Transverse colon (tissue), 4 donors: ENCODE data around the gene PTPRJ. TPM values are rescaled to one million over a fixed set of nuclear protein-coding genes. Genes with fewer than 3 reads are reported as not detected.

Source experiments
- DNase-seq: peaks from one replicate; pipeline ENCODE4 v3.0.0-alpha.2; 2019
- H3K27ac ChIP-seq, 4 donors: fragments of 200-600 bp; sonication (generic); 2 replicates each; pipeline ENCODE4 v1.5.1; 2016 to 2018; ENCODE audit warnings: inconsistent platforms in 4 of 4
- H3K27me3 ChIP-seq: fragments of 200-600 bp; sonication (generic); 2 replicates; pipeline ENCODE4 v1.5.1; 2017; ENCODE audit warnings: inconsistent platforms
- H3K36me3 ChIP-seq, 4 donors: fragments of 200-600 bp; sonication (generic); 2 replicates each; pipeline ENCODE4 v1.5.1; 2017 to 2019; ENCODE audit warnings: inconsistent platforms in 4 of 4
- H3K4me1 ChIP-seq, 4 donors: fragments of 200-600 bp; sonication (generic); 2 replicates each; pipeline ENCODE4 v1.5.1; 2017 to 2020; ENCODE audit warnings: inconsistent platforms in 4 of 4
- H3K4me3 ChIP-seq, 4 donors: fragments of 200-600 bp; sonication (generic); 1 replicate in 1 of 4; 2 replicates in 3 of 4; pipeline versions ENCODE4 v1.5.1 to v1.6.1; 2017 to 2019; ENCODE audit warnings: inconsistent platforms in 4 of 4
- H3K9me3 ChIP-seq, 2 donors: fragments of 200-600 bp; sonication (generic); 2 replicates each; pipeline ENCODE4 v1.5.1; 2017 to 2019; ENCODE audit warnings: inconsistent platforms in 2 of 2
- EP300 ChIP-seq: sonication (generic); formaldehyde crosslinking; IDR thresholded peaks from one replicate; pipeline ENCODE4 v1.6.1; 2017; ENCODE audit warnings: antibody characterized with exemption, low read depth
- POLR2A ChIP-seq: fragments of 450-650 bp; IDR thresholded peaks from one replicate; pipeline ENCODE4 v1.6.1; 2016; ENCODE audit warnings: antibody characterized with exemption, mild to moderate bottlenecking, moderate library complexity
- POLR2AphosphoS5 ChIP-seq, 3 donors: sonication (generic); formaldehyde crosslinking; IDR thresholded peaks; one replicate each; pipeline ENCODE4 v1.6.1; 2016; ENCODE audit warnings: antibody characterized with exemption in 3 of 3
- WGBS, 2 donors: methylation state at CpG; one replicate each; pipeline ENCODE4 v1.1.5; 2018; ENCODE audit warnings: low coverage in 1 of 2; 5-methylcytosine and 5-hydroxymethylcytosine counted together
- in situ Hi-C, 4 donors: fragments of 200-750 bp; cut with MboI; loops; one replicate each; pipeline versions ENCODE4 v1.15.0 to v1.15.1; 2017; ENCODE audit warnings: low sequenced_read_pairs in 3 of 4, low pct_ligation_motif_present in 1 of 4, low pct_unique_long_range_greater_than_20kb in 1 of 4
- intact Hi-C: fragments of 100-400 bp; cut with DNase I; formaldehyde crosslinking; loops from one replicate; pipeline ENCODE4 v1.15.1; 2023; ENCODE audit warnings: low total_unique reads
- total RNA-seq, 4 donors: library from RNA; depleted of rRNA; stranded (reverse); fragments of >200 nt; gene quantifications; one replicate each; pipeline ENCODE4 v1.1.0, GENCODE V29; 2016
- TF ChIP-seq, protein P1 (sequence below), 5 experiments: fragments of 200-600 bp in 3 of 5; fragments of 450-650 bp in 2 of 5; sonication (generic) in 3 of 5; IDR thresholded peaks; 1 replicate in 2 of 5; 2 replicates in 3 of 5; pipeline ENCODE4 v1.5.1; 2016 to 2017; ENCODE audit warnings: antibody characterized with exemption in 5 of 5, inconsistent platforms in 3 of 5, mild to moderate bottlenecking in 2 of 5, moderate library complexity in 1 of 5

PTPRJ gene
- total RNA-seq, 4 donors from 2014 or later, result 25.3 to 40.8 (median 31.7) TPM

GRCh38 chr11:48047616-48048015 is 67.3 kb downstream of the PTPRJ start:
- in situ Hi-C loops, result no loop called here
- DNase-seq, result no peak
- TF ChIP-seq, protein P1, sequence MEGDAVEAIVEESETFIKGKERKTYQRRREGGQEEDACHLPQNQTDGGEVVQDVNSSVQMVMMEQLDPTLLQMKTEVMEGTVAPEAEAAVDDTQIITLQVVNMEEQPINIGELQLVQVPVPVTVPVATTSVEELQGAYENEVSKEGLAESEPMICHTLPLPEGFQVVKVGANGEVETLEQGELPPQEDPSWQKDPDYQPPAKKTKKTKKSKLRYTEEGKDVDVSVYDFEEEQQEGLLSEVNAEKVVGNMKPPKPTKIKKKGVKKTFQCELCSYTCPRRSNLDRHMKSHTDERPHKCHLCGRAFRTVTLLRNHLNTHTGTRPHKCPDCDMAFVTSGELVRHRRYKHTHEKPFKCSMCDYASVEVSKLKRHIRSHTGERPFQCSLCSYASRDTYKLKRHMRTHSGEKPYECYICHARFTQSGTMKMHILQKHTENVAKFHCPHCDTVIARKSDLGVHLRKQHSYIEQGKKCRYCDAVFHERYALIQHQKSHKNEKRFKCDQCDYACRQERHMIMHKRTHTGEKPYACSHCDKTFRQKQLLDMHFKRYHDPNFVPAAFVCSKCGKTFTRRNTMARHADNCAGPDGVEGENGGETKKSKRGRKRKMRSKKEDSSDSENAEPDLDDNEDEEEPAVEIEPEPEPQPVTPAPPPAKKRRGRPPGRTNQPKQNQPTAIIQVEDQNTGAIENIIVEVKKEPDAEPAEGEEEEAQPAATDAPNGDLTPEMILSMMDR (IDR thresholded peaks at IDR 0.05), result no peak
- TF ChIP-seq POLR2AphosphoS5 (IDR thresholded peaks at IDR 0.05) (no peak), POLR2A (no peak), EP300 (no peak)
- Histone ChIP-seq H3K27me3 (no peaks in the 10 kb centered on the region), H3K36me3 (no peaks in the 10 kb centered on the region), H3K27ac (no peak overlapping the region), H3K9me3 (no peaks in the 10 kb centered on the region), H3K4me3 (no peak overlapping the region), H3K4me1 (peaks cover 0 to 32% (median 0%) of the 10 kb centered on the region in 4 donors)
- 57 to 82% methylated on average over 6 to 8 of the region's 8 CpGs for WGBS, 2 donors
- intact Hi-C loops, result no loop called here

- no peak for TF ChIP-seq POLR2AphosphoS5 (IDR thresholded peaks at IDR 0.05)
- TF ChIP-seq, protein P1 (IDR thresholded peaks at IDR 0.05), result no peak
- Histone ChIP-seq H3K4me1 (peaks cover 0 to 25% (median 0%) of the 10 kb centered on the region in 4 donors), H3K27me3 (no peaks in the 10 kb centered on the region), H3K9me3 (no peaks in the 10 kb centered on the region), H3K36me3 (no peaks in the 10 kb centered on the region), H3K27ac (no peak overlapping the region), H3K4me3 (no peak overlapping the region)
- WGBS, 2 donors, result 84 to 92% methylated on average over 2 to 6 of the region's 6 CpGs
- intact Hi-C loops (no loop called here), in situ Hi-C loops (no loop called here)
- no peak for DNase-seq
These were observed 68.7 kb downstream of the PTPRJ start for GRCh38 chr11:48049036-48049435.

- H3K36me3 ChIP-seq, result no peaks in the 10 kb centered on the region
- H3K4me3 ChIP-seq, result no peak overlapping the region
- H3K9me3 ChIP-seq, result no peaks in the 10 kb centered on the region
- in situ Hi-C loops (no loop called here), intact Hi-C loops (no loop called here)
- no peak for DNase-seq
- H3K4me1 ChIP-seq, result peaks cover 4 to 36% (median 10%) of the 10 kb centered on the region in 4 donors
- TF ChIP-seq, protein P1 (IDR thresholded peaks at IDR 0.05), result no peak
- TF ChIP-seq POLR2A, result no peak
- no peak for TF ChIP-seq EP300
- TF ChIP-seq POLR2AphosphoS5 (IDR thresholded peaks at IDR 0.05), result no peak
- H3K27ac ChIP-seq, result no peak overlapping the region
- 64 to 65% methylated on average over 3 of the region's 3 CpGs for WGBS, 2 donors
- H3K27me3 ChIP-seq, result no peaks in the 10 kb centered on the region
These were observed 69.9 kb downstream of the PTPRJ start for GRCh38 chr11:48050304-48050703.

DNA sequence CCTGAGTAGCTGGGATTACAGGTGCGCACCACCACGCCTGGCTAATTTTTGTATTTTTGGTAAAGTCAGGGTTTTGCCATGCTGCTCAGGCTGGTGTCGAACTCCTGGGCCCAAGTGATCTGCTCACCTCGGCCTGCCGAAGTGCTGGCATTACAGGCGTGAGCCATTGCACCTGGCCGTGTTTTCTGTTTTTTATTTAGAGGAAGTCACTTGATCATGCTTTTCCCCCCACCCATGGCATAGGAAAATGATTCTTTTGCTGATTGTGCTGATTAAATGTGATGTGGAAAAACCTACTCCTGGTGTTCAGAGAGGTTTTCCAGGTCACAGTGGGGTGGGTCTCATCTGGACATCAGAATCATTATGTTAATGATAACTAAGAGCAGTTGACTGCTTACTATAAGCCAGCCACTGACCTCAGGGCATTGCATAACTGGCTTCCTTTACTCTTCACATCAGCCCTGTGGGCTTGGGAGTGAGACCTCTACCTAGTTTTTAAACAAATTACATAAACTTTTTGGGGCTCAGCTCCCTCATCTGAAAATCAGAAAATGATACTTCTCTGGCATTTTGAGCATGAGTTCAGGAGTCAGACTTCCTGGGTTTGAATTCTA is 71.0 kb downstream of the PTPRJ start:
- no peak for TF ChIP-seq POLR2AphosphoS5 (IDR thresholded peaks at IDR 0.05)
- TF ChIP-seq EP300, result no peak
- TF ChIP-seq, protein P1 (IDR thresholded peaks at IDR 0.05), result no peak
- TF ChIP-seq POLR2A, result no peak
- intact Hi-C loops, result no loop called here
- in situ Hi-C loops, result no loop called here
- no peak overlapping the region for H3K4me3 ChIP-seq
- H3K4me1 ChIP-seq, result peaks cover 8 to 47% (median 20%) of the 10 kb centered on the region in 4 donors
- no peak overlapping the region for H3K27ac ChIP-seq
- WGBS, 2 donors, result 53 to 87% methylated on average over 3 to 7 of the region's 7 CpGs
- H3K9me3 ChIP-seq, result no peaks in the 10 kb centered on the region
- H3K27me3 ChIP-seq, result no peaks in the 10 kb centered on the region
- no peaks in the 10 kb centered on the region for H3K36me3 ChIP-seq
- no peak for DNase-seq
